ENCODE data around the gene ZSCAN5B.

Gene ZSCAN5B

DNA sequence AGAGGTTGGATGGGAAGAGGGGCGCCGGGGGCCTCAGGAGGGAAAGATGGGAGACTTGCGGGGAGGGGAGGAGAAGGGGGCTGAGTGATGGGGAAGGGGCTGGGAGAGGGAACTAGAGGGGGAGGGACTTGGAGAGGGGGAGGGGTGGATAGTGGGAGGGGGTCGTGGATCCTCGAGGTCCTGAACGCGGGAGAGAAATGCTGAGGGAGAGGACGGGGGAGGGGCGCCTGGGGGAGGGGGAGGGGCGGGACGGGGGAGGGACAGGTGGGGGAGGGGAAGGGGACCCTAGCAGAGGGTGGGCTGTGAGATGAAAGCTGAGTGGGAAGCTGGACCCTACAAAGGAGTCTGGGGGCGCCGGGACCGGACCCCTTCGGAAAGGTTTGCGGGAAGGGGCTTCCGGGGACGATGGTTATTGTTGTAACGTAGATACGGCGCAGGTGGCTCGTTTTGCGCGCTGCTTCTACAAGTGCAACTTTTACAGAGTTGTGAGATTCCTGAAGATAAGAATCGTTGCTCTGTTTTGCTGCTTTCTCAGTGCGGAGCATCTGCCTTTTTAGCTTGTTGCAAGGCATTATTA lies 56.1 kb downstream of the ZSCAN5B start:
- Histone ChIP-seq H4K8ac (ENCODE audit: low read depth, low read length) (no peak overlapping the region), H2BK15ac (ENCODE audit: low read length) (no peak overlapping the region), H3K9ac (ENCODE audit: low read depth, low read length, poor library complexity) (peak overlapping the region; percentile 26), H2BK5ac (ENCODE audit: low read length) (no peak overlapping the region), H2AFZ (ENCODE audit: low read length) (peak overlapping the region; percentile 66), H2BK120ac (ENCODE audit: low read depth, low read length) (no peak overlapping the region), H4K91ac (ENCODE audit: low read depth, low read length, poor library complexity) (no peak overlapping the region), H3K27me3 (ENCODE audit: control insufficient read depth in 3 of 3, insufficient read depth in 3 of 3, low read depth in 1 of 3, low read length in 3 of 3) (no peaks in the 10 kb centered on the region), H3K4me1 (ENCODE audit: control insufficient read depth in 2 of 2, insufficient read depth in 1 of 2, low read depth in 1 of 2, low read length in 2 of 2) (peaks cover 10 to 18% of the 10 kb centered on the region in 2 donors), H3K23ac (ENCODE audit: low read depth, low read length, poor library complexity) (no peak overlapping the region), H3K36me3 (replicated peaks in 1 of 2; ENCODE audit: control insufficient read depth in 2 of 2, insufficient read depth in 2 of 2, low read length in 2 of 2) (peaks cover 4 to 17% of the 10 kb centered on the region in 2 donors), H3K9me3 (replicated peaks in 1 of 2; ENCODE audit: control insufficient read depth in 2 of 2, insufficient read depth in 1 of 2, low read depth in 1 of 2, low read length in 2 of 2) (no peaks in the 10 kb centered on the region), H3K79me1 (ENCODE audit: low read depth, low read length) (peaks cover 2% of the 10 kb centered on the region), H3K27ac (replicated peaks; ENCODE audit: low read length) (peak overlapping the region; percentile 26), H3K4me2 (ENCODE audit: insufficient read depth, low read length, poor library complexity, severe bottlenecking) (peak overlapping the region; percentile 63), H2BK12ac (ENCODE audit: low read length) (no peak overlapping the region), H3K4me3 (ENCODE audit: low read length in 2 of 2) (peak overlapping the region; percentile 50 to 85), H3K18ac (ENCODE audit: low read length) (peak overlapping the region; percentile 73), H3K14ac (ENCODE audit: low read length) (no peak overlapping the region), H2AK5ac (ENCODE audit: low read depth, low read length) (no peak overlapping the region), H3K4ac (ENCODE audit: low read length) (no peak overlapping the region)
- WGBS, 2 donors (ENCODE audit: extremely low coverage in 2 of 2, insufficient read length in 2 of 2, insufficient replicate concordance in 1 of 2): no CpG with 5 or more reads among the region's 26 CpGs
- no peak for DNase-seq (ENCODE audit: low spot score)

DNA sequence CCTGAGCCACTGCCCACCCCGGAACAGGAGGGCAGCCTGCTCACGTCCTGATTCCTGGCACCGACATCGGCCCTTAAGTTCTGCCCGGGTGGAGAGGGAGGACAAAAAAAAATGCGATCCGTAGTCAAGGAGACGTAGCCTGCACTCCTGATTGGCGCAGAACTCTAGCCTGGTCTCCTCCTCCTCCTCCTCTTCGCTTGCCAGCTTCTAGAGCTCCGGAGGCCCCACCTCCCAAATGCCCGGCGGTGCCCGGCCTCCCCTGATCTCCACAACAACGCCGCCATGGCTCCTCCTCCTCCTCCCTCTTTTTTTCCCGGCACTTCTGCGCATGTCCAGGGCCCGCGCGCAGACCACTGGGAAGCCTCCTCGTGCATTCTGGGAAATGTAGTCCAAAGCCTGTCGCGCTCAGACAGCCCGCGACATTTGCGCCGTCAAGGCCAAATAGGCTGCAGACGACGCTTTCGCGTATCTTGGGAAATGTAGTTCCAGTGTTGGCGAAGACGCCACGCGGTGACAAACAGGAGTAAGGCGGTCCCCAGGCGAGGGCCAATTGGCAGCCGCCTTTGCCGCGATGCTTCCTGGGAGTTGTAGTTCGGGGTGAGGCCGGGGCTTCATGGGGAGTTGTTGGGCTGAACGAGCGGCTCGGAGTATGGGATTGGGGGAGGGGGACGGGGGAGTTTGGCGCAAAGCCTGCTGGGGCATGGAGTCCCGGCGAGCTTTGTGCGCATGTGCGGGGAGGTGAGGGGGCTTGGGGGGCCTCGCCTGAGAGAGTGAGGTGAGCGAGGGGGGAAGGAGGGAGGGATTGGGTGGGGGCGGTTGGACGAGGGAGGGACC lies 56.8 kb downstream of the ZSCAN5B start, which contains the start of gene ZNF444:
TSS of gene ZNF444 (plus strand) at position 705 of the 834 bp plus-strand sequence. CDS start 5,625 bp downstream, outside the sequence.
- H3K79me1 ChIP-seq (ENCODE audit: low read depth, low read length): peaks cover 2% of the 10 kb centered on the region

DNA sequence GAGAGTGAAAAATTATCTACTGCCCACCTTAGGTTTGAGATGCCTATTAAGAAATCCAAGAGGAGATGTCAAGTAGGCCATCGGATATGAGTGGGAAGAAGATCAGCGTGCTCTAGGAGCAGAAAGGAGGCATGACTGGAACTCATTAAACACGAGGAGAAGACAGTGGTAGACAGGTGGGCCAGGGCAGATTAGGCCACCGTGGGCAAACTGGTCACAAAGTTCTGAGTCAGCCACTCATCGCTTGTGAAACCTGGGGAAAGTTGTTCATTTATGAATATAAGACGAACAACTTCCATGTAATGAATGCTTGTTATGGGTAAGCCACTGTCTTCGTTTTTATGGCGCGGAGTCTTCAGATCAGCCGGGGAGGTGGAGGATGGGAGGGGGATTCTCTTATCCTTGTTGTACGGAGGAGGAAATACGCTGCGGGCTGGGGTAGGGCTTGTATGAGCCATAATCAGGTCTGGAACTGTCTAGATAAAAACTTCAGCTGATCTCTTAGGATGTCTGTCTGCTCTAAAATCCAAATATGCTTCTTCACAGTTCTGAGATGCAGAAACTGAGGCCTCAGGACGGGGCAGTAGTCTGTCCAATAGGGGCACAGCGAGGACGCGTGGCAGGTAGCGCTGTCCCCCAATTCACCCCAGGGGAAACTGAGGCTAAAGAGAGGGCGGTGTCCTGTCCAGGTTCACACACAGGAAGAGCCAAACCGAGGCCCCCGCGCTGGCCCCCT lies 57.6 kb downstream of the ZSCAN5B start:
- H3K4me1 ChIP-seq (ENCODE audit: control insufficient read depth in 2 of 2, insufficient read depth in 1 of 2, low read depth in 1 of 2, low read length in 2 of 2): peaks cover 10 to 22% of the 10 kb centered on the region in 2 donors
- H3K4me2 ChIP-seq (ENCODE audit: insufficient read depth, low read length, poor library complexity, severe bottlenecking): peak overlapping the region; percentile 71
- H3K9ac ChIP-seq (ENCODE audit: low read depth, low read length, poor library complexity): peak overlapping the region; percentile 71
- H2BK12ac ChIP-seq (ENCODE audit: low read length): no peak overlapping the region
- no CpG with 5 or more reads among the region's 22 CpGs for WGBS, 2 donors (ENCODE audit: extremely low coverage in 2 of 2, insufficient read length in 2 of 2, insufficient replicate concordance in 1 of 2)
- H3K14ac ChIP-seq (ENCODE audit: low read length): no peak overlapping the region
- no peaks in the 10 kb centered on the region for H3K27me3 ChIP-seq (ENCODE audit: control insufficient read depth in 3 of 3, insufficient read depth in 3 of 3, low read depth in 1 of 3, low read length in 3 of 3)
- H4K8ac ChIP-seq (ENCODE audit: low read depth, low read length): no peak overlapping the region
- H3K4ac ChIP-seq (ENCODE audit: low read length): no peak overlapping the region
- peaks cover 3 to 7% of the 10 kb centered on the region in 2 donors for H3K36me3 ChIP-seq (replicated peaks in 1 of 2; ENCODE audit: control insufficient read depth in 2 of 2, insufficient read depth in 2 of 2, low read length in 2 of 2)
- no peak for DNase-seq (ENCODE audit: low spot score)
- H3K79me1 ChIP-seq (ENCODE audit: low read depth, low read length): peaks cover 2% of the 10 kb centered on the region
- no peak overlapping the region for H4K91ac ChIP-seq (ENCODE audit: low read depth, low read length, poor library complexity)
- H3K23ac ChIP-seq (ENCODE audit: low read depth, low read length, poor library complexity): no peak overlapping the region
- H2BK15ac ChIP-seq (ENCODE audit: low read length): no peak overlapping the region
- H3K4me3 ChIP-seq (ENCODE audit: low read length in 2 of 2): peak overlapping the region; percentile 50 to 75
- no peak overlapping the region for H2BK120ac ChIP-seq (ENCODE audit: low read depth, low read length)
- peak overlapping the region; percentile 50 for H3K18ac ChIP-seq (ENCODE audit: low read length)
- no peak overlapping the region for H2AK5ac ChIP-seq (ENCODE audit: low read depth, low read length)
- peak overlapping the region; percentile 85 for H2AFZ ChIP-seq (ENCODE audit: low read length)
- H3K9me3 ChIP-seq (replicated peaks in 1 of 2; ENCODE audit: control insufficient read depth in 2 of 2, insufficient read depth in 1 of 2, low read depth in 1 of 2, low read length in 2 of 2): no peaks in the 10 kb centered on the region
- H2BK5ac ChIP-seq (ENCODE audit: low read length): no peak overlapping the region
- H3K27ac ChIP-seq (replicated peaks; ENCODE audit: low read length): peak overlapping the region; percentile 75

More for the DNA sequence above, 56.8 kb downstream of the ZSCAN5B start, which contains the start of gene ZNF444:
- no CpG with 5 or more reads among the region's 56 CpGs for WGBS, 2 donors (ENCODE audit: extremely low coverage in 2 of 2, insufficient read length in 2 of 2, insufficient replicate concordance in 1 of 2)
- DNase-seq (ENCODE audit: low spot score): peak; percentile 99
- Histone ChIP-seq H2BK120ac (ENCODE audit: low read depth, low read length) (no peak within 1 kb of the TSS), H3K4me1 (ENCODE audit: control insufficient read depth in 2 of 2, insufficient read depth in 1 of 2, low read depth in 1 of 2, low read length in 2 of 2) (peaks cover 10 to 22% of the 10 kb centered on the region in 2 donors), H3K4ac (ENCODE audit: low read length) (no peak within 1 kb of the TSS), H2AK5ac (ENCODE audit: low read depth, low read length) (peak within 1 kb of the TSS; percentile 9), H3K4me3 (ENCODE audit: low read length in 2 of 2) (peak within 1 kb of the TSS; percentile 50 to 85), H3K36me3 (replicated peaks in 1 of 2; ENCODE audit: control insufficient read depth in 2 of 2, insufficient read depth in 2 of 2, low read length in 2 of 2) (peaks cover 4 to 11% of the 10 kb centered on the region in 2 donors), H3K23ac (ENCODE audit: low read depth, low read length, poor library complexity) (peak within 1 kb of the TSS; percentile 22), H3K27me3 (ENCODE audit: control insufficient read depth in 3 of 3, insufficient read depth in 3 of 3, low read depth in 1 of 3, low read length in 3 of 3) (no peaks in the 10 kb centered on the region), H2BK5ac (ENCODE audit: low read length) (peak within 1 kb of the TSS; percentile 33), H3K9me3 (replicated peaks in 1 of 2; ENCODE audit: control insufficient read depth in 2 of 2, insufficient read depth in 1 of 2, low read depth in 1 of 2, low read length in 2 of 2) (no peaks in the 10 kb centered on the region), H3K14ac (ENCODE audit: low read length) (no peak within 1 kb of the TSS), H4K91ac (ENCODE audit: low read depth, low read length, poor library complexity) (no peak within 1 kb of the TSS), H2AFZ (ENCODE audit: low read length) (peak within 1 kb of the TSS; percentile 85), H3K27ac (replicated peaks; ENCODE audit: low read length) (peak within 1 kb of the TSS; percentile 85), H4K8ac (ENCODE audit: low read depth, low read length) (no peak within 1 kb of the TSS), H2BK15ac (ENCODE audit: low read length) (no peak within 1 kb of the TSS), H3K9ac (ENCODE audit: low read depth, low read length, poor library complexity) (peak within 1 kb of the TSS; percentile 79), H2BK12ac (ENCODE audit: low read length) (no peak within 1 kb of the TSS), H3K18ac (ENCODE audit: low read length) (peak within 1 kb of the TSS; percentile 80), H3K4me2 (ENCODE audit: insufficient read depth, low read length, poor library complexity, severe bottlenecking) (peak within 1 kb of the TSS; percentile 71)
